Peyer's patch (tissue), 4 donors: ENCODE results near the gene PGLYRP1.

Source experiments
- CTCF ChIP-seq, 6 experiments: fragments of 450-650 bp in 4 of 6; fragments of 200-600 bp in 2 of 6; sonication (generic) in 1 of 6; IDR thresholded peaks; one replicate each; pipeline ENCODE4 v1.5.1; 2017 to 2019; ENCODE audit warnings: antibody characterized with exemption in 6 of 6, mild to moderate bottlenecking in 3 of 6, moderate library complexity in 1 of 6
- POLR2A ChIP-seq, 2 donors: fragments of 450-650 bp; IDR thresholded peaks; one replicate each; pipeline ENCODE4 v1.5.1; 2017; ENCODE audit warnings: antibody characterized with exemption in 2 of 2, mild to moderate bottlenecking in 2 of 2, moderate library complexity in 2 of 2

- TF ChIP-seq CTCF (IDR thresholded peaks at IDR 0.05), result no peak
- TF ChIP-seq POLR2A (IDR thresholded peaks at IDR 0.05), result no peak
These were observed 50.5 kb downstream of the PGLYRP1 start for GRCh38 chr19:45972081-45972946.
